ENCODE results near the gene TGFA.

The TGFA gene

DNA sequence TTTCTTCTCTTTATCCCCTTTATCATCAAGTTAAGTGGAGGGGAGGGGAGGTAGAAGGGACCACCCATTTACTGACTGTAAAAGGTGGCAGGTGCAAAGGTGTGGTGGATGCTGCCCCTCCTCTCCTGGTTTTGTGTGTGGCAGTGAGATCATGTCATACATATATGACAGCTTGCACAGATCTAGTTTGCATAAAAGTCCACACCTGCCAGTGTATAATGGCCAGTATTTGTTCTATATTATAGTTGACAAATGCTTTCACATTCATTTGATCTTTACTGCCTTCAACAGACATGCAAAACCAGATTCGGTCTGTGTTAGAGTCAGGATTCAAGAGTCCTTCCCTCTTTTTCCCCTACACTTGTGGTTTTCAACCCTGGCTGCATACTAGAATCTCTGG, 55.1 kb downstream of the TGFA start:
- DNase-seq (ENCODE audit: low read depth in 1 of 2, low spot score in 1 of 2): no peak
- TF ChIP-seq JUND (IDR thresholded peaks at IDR 0.05; ENCODE audit: low read depth): no peak
- in situ Hi-C loops (cut with HindIII; ENCODE audit: low pct_unique_long_range_greater_than_20kb, low sequenced_read_pairs): no loop called here

DNA sequence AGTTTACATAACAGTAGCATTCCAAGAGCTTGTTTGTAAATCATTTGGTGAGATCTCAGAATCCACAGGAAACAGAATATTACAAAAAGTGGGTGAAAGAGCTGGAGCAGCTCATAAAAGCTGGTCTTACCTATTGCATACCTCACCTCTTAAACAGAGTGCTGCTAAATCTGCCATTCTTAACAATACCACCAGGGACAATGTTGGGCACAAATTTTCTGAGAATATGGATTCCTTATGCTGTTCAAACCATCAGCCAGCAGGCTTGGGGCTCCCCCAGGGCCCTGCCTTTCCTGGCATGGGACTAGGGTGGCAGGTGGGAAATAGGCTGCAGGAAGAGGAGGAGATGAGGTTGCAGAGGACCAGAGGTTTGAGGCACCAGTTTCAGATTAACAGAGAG, 55.6 kb downstream of the TGFA start:
- DNase-seq (ENCODE audit: low read depth in 1 of 2, low spot score in 1 of 2): peak; percentile 15 to 42
- in situ Hi-C loops (cut with HindIII; ENCODE audit: low pct_unique_long_range_greater_than_20kb, low sequenced_read_pairs): no loop called here
- TF ChIP-seq JUND (IDR thresholded peaks at IDR 0.05; ENCODE audit: low read depth): no peak

DNA sequence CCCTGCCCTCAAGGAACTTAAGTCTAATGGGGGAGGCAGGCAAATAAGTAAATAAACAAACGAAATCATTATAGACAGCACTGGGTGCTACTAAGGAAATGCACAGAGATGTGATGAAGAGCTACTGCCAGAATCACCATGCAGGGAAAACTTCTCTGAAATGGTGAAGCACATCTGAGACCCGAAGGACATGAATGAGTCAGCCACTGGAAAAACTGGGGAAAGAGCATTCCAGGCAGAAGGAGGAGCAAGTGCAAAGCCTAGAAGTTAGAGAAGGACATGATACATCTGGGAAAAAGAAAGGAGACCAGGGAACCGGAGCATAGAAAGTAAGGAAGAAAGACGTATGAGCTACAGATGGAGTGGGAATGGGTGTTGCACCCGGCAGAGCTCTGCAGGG, 56.8 kb downstream of the TGFA start:
- in situ Hi-C loops (cut with HindIII; ENCODE audit: low pct_unique_long_range_greater_than_20kb, low sequenced_read_pairs): no loop called here
- no peak for TF ChIP-seq JUND (IDR thresholded peaks at IDR 0.05; ENCODE audit: low read depth)
- peak in 1 of 2 experiments; percentile 19 for DNase-seq (ENCODE audit: low read depth in 1 of 2, low spot score in 1 of 2)

DNA sequence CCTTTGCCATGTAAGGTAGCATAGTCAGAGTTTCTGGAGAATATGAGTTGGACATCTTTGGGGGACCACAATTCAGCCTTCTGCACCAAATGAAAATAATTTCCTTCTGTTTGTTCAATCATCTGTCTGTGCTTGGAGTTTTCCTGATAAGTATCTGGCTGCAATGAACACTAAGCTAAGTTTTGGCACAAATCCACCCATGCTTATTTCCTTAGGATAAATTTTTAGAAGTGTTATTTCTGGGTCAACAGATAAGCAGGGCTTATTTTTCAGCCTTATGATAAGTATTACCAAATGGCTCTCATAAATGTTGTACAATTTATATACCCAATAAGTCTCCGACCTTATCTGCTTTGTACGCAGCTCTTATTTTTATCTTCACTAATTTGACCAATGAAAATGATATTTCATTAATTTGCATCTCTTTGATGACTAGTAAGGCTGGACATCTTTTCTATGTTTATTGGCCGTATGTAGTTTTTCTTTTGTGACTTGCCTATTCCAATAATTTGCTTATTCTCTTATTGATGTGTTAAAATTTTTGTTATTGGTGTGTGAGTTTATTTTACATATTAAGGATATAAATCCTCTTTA, 59.2 kb downstream of the TGFA start:
- in situ Hi-C loops (cut with HindIII; ENCODE audit: low pct_unique_long_range_greater_than_20kb, low sequenced_read_pairs): no loop called here
- no peak for DNase-seq (ENCODE audit: low read depth in 1 of 2, low spot score in 1 of 2)

DNA sequence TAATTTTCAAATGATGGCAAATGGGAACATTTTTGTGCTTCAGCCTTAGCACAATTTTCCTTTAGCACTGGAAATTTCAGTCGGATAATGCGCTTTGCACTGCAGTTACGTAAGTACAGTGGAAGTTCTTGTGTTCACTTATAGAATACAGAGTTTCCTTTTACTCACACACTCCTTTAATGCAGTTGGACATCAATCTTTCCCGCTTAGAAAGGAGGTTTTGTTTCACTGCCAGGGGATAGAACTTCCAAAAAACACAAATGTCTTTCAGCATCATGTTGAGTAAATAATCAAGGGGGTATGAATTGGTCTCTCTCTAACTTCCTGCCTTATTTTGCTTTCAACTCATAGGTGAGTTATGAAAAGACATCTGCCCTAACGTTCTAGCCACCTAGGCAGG, 63.2 kb downstream of the TGFA start:
- DNase-seq (ENCODE audit: low read depth in 1 of 2, low spot score in 1 of 2): no peak
- in situ Hi-C loops (cut with HindIII; ENCODE audit: low pct_unique_long_range_greater_than_20kb, low sequenced_read_pairs): no loop called here
- TF ChIP-seq JUND (IDR thresholded peaks at IDR 0.05; ENCODE audit: low read depth): no peak

More for the DNA sequence above, 59.2 kb downstream of the TGFA start:
- no peak for TF ChIP-seq JUND (IDR thresholded peaks at IDR 0.05; ENCODE audit: low read depth)

DNA sequence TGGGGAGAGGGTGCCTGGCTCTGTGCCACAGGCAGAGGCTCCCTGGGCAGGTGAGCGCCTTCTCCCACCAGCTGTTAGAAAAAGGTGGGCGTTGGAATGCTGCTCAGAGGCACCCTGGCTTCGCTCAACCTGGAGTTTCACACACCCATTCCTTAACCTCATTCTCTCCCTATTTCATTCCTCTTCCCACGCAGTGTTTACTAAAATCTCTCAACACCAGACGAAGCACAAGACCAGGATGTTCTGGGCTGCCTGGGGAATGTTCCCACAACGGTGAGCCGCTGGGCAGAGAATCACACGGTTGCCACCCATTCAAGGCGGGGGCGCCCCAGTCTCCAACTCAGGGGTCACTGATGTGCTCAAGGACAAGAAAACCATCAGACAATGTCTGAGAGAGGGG, 64.5 kb downstream of the TGFA start:
- no peak for TF ChIP-seq JUND (IDR thresholded peaks at IDR 0.05; ENCODE audit: low read depth)
- peak in 1 of 2 experiments; percentile 26 for DNase-seq (ENCODE audit: low read depth in 1 of 2, low spot score in 1 of 2)
- in situ Hi-C loops (cut with HindIII; ENCODE audit: low pct_unique_long_range_greater_than_20kb, low sequenced_read_pairs): no loop called here

DNA sequence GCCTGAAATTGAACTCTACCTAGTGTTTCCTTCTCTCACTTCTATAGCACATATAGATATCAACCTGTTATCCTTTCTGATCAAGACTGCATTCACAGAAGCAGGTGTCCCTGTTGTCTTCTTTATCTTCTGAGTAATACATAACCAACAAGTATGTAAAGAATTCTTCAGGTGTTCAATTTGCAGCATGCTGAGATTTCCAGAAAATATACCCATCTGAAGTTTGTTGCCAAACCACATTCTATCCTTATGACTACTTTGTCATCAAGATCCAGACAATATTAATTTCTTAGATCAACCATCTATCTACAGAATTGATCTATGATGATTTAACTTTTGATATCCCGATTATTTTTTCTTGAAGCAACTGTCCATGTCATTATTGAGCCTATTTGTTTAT, 69.5 kb downstream of the TGFA start:
- in situ Hi-C loops (cut with HindIII; ENCODE audit: low pct_unique_long_range_greater_than_20kb, low sequenced_read_pairs): no loop called here
- no peak for TF ChIP-seq JUND (IDR thresholded peaks at IDR 0.05; ENCODE audit: low read depth)
- DNase-seq (ENCODE audit: low read depth in 1 of 2, low spot score in 1 of 2): no peak

DNA sequence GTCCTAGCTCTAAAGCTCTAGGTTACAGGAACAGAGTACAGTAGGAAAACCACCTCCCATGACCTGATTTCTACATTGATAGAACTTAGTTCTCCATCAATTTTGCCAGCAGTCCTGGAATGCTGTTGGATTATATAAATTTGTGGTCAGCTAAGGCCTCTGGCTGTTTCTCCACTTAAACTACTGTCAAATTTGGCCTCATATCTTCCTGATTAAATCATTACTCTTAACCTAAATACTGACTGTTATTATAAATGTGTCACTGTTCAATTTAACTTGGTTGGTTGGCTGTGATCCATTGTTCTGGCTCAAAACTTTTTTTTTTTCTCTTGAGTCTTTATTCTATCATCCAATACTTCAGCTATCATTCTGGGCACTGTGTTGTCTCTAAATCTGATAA, 71.2 kb downstream of the TGFA start:
- no peak for DNase-seq (ENCODE audit: low read depth in 1 of 2, low spot score in 1 of 2)
- TF ChIP-seq JUND (IDR thresholded peaks at IDR 0.05; ENCODE audit: low read depth): no peak
- in situ Hi-C loops (cut with HindIII; ENCODE audit: low pct_unique_long_range_greater_than_20kb, low sequenced_read_pairs): no loop called here

DNA sequence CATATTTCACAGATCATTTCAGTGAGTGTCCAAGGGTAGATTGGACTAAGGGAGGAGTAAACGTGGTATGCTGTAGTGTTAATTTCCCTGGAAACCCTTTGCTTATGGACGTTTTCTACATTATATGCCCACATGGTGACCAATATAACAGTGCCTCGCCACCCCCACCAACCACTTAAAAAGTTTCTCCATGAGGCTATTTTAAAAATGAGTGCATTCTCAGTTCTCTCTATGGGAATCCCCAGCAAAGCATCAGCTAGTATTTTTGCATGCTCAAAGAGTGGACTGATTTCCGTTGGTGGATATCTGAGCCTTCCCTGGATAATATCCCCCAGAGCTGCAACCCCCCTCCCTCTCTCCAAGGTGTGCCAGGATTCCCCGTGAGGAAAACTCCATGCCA, 73.2 kb downstream of the TGFA start:
- DNase-seq (ENCODE audit: low read depth in 1 of 2, low spot score in 1 of 2): no peak
- in situ Hi-C loops (cut with HindIII; ENCODE audit: low pct_unique_long_range_greater_than_20kb, low sequenced_read_pairs): no loop called here
- no peak for TF ChIP-seq JUND (IDR thresholded peaks at IDR 0.05; ENCODE audit: low read depth)

DNA sequence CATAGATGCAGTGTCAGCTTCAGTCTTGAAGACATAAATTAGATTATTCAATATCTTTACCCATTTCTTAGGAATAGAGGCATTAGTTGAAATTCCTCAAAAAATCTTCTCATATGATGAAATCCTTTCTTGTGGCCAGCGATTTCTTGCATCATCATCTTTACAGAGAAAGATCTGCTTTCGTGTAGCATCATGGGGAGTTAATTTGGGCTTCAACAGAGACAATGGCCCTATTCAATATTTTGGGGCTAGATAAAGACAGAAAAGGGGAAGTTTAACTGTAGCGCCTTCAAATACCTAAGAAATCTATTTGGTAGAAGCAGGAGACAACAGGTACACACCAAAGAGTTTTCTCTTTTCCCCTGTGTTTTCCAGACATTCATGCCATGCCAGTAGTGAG, 73.8 kb downstream of the TGFA start:
- in situ Hi-C loops (cut with HindIII; ENCODE audit: low pct_unique_long_range_greater_than_20kb, low sequenced_read_pairs): no loop called here
- TF ChIP-seq JUND (IDR thresholded peaks at IDR 0.05; ENCODE audit: low read depth): no peak
- DNase-seq (ENCODE audit: low read depth in 1 of 2, low spot score in 1 of 2): no peak

DNA sequence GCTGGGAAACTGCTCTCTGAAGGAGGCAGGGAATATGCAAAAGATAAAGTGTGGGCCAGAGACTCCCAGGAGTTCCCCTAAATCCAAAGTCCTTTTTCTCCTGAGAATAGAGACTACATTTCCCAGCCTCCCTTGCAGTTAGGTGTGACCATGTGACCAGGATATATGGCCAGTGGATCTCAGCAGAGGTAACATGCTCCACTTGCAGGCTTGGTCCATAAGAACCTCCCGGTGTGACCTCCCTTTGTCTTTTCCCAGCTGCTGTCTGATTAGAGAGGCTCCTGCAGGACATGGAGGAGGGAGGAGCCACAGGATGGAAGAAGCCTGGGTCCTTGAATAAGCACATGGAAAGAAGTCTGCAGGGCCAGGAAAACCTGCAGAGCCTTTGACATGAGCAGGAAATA, 76.2 kb downstream of the TGFA start:
- TF ChIP-seq JUND (IDR thresholded peaks at IDR 0.05; ENCODE audit: low read depth): no peak
- no peak for DNase-seq (ENCODE audit: low read depth in 1 of 2, low spot score in 1 of 2)
- in situ Hi-C loops (cut with HindIII; ENCODE audit: low pct_unique_long_range_greater_than_20kb, low sequenced_read_pairs): no loop called here

DNA sequence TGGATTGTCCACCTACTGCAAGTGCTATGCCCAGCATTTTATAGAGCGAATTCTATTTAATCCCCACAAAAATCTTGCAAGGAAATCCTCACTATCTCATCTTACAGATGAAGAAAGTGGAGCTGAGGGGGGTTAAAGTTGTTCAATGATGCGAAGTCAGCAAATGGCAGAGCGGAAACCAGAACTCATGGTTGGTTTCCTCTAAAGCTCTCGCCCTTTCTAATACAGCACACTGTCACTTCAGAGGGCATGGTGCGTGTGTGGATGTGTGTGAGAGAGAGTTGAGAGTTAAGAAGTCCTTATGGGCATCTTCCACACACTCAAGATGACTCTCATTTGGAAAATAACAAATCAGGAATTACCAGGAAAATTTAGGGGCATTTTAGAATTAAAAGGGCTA, 78.4 kb downstream of the TGFA start:
- in situ Hi-C loops (cut with HindIII; ENCODE audit: low pct_unique_long_range_greater_than_20kb, low sequenced_read_pairs): no loop called here
- TF ChIP-seq JUND (IDR thresholded peaks at IDR 0.05; ENCODE audit: low read depth): no peak
- no peak for DNase-seq (ENCODE audit: low read depth in 1 of 2, low spot score in 1 of 2)

DNA sequence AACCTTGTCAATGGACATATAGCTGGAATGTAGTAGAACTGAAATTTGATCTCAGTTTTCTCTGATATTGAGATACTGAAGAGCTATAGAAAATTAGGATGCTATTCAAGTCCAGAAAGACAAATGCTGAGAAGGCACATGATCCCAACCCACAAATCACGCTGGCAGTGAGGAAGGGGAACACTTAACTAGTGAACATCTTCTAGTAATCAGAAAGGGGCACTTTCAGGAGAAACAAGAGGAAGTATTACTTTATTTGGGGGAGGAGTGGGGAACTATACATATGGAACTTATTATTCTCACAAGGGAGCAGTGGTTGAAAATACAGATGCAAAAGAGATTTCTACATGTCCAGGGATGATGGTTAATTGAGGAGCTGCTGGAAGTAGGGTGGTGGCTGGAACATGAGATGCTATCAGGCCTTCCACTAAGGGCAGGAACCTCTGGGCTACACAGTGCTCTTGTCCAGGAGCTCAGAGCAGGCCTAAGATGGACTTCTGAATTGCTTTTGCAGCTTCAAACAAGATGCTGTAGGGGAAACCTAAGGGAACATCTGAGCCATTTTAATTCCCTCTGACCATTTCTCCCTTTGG, 79.3 kb downstream of the TGFA start:
- no peak for DNase-seq (ENCODE audit: low read depth in 1 of 2, low spot score in 1 of 2)
- no peak for TF ChIP-seq JUND (IDR thresholded peaks at IDR 0.05; ENCODE audit: low read depth)
- in situ Hi-C loops (cut with HindIII; ENCODE audit: low pct_unique_long_range_greater_than_20kb, low sequenced_read_pairs): no loop called here

All from T47D (cell line).